Stimulated activated CD4-positive, alpha-beta T cell treated with anti-CD3 and anti-CD28 coated beads, Interleukin-12 subunit alpha, Interleukin-12 subunit beta, amount 100 ng/mL, for 24 hours (primary cell): ENCODE measurements around the gene AAK1.
"Not testable (repeated sequence)": the region's sequence is repeated elsewhere in the genome, so short reads cannot be mapped to it uniquely, and the experiment has no call there.

Source experiments
- DNase-seq, 2 experiments: peaks; one replicate each; pipeline ENCODE4 v3.0.0-alpha.2; 2020; ENCODE audit warnings: low read depth in 2 of 2

The AAK1 gene

DNA sequence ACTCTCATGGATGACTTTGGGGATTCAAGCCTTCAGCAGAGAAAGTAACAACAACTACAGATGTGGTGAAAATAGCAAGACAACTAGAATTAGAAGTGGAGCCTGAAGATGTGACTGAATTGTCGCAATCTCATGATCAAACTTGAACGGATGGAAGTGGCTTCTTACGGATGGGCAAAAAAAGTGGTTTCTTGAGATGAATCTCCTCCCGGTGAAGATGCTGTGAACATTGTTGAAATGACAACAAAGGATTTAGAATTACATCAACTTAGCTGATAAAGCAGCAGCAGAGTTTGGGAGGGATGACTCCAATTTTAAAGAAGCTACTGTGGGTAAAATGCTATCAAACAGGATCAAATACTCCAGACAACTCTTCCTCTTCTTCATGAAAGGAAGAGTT is 43.1 kb downstream of the AAK1 start:
- no peak for DNase-seq

DNA sequence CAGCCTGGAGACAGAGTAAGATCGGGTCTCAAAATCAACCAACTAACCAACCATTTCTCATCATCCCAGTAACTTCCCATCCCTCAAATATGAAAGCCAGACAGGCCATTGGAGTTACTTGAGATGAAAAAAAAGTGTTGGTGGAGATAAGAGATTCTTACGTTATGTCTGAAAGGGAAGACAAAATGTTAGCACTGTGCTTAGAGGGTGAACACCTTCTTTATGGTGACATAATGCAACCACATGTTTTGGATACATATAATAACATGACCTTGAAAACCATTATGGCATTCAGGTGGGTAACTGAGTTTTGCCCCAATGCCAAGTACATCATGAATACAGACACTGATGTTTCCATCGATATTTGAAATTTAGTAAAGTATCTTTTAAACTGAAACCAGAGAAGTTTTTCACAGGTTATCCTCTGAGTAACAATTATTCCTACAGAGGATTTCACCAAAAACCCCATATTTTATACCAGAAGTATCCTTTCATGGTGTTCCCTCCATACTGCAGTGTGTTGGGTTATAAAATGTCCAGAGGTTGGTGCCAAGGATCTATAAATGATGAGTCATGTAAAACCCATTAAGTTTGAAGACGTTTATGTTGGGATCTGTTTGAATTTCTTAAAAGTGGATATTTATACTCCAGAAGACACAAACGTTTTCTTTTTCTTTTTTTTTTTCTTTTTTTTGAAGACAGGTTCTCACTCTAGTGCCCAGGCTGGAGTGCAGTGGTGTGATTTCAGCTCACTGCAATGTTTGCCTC is 45.5 kb downstream of the AAK1 start:
- DNase-seq = no peak

DNA sequence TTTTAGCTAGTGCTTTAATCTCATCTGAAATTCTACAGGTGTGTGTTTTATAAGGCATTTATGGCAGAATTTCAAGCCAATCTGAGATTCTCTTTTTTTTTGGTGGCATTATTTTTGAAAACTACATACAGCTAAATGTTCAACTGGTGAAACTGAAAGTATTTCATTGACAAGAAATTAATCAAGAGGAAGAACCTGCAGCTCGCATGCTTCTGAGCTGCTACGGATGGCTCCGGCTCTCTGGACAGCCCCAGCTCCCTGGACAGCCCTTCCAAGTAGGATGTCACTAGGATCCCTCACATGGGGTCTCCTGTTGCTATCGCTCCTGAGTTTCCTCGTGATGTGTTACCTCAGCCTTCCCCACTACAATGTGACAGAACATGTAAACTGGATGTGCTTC is 46.4 kb downstream of the AAK1 start:
- no peak for DNase-seq

DNA sequence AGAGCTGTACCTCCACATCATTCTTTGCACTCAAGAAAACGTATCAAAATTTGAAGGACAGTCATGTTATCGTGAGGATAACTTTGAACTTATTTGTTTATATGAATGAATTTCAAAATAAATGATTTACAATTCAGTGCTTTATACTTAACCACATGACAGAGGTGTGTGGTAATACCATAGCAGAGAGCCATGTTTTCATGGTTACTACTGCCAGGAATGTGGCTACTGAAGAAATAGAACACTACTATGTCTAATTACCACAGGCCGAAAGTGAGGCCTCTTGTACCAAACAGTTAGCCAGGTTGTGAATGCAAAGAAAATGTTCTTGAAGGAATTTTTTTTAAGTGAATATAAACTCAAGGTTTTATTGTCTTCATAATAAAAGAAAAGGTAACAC is 49.2 kb downstream of the AAK1 start:
- DNase-seq = no peak

DNA sequence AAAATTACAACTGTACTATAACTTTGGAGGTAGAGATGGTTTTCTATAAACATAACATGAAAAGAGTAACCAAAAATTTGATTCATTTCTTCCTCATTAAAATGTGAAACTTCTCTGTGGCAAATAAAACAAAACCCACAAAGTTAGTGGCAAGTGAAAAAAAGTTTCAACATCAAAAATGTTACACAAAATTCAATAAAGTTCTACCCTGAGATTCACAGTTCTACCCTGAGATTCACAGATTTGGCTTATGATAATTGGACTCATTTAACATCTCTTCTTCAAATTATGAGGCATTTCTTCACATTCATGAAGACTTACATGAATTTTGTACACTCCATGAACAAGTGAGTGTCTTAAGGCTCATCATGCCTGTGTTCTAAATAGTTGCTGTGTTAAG is 51.0 kb downstream of the AAK1 start:
- DNase-seq = no peak

DNA sequence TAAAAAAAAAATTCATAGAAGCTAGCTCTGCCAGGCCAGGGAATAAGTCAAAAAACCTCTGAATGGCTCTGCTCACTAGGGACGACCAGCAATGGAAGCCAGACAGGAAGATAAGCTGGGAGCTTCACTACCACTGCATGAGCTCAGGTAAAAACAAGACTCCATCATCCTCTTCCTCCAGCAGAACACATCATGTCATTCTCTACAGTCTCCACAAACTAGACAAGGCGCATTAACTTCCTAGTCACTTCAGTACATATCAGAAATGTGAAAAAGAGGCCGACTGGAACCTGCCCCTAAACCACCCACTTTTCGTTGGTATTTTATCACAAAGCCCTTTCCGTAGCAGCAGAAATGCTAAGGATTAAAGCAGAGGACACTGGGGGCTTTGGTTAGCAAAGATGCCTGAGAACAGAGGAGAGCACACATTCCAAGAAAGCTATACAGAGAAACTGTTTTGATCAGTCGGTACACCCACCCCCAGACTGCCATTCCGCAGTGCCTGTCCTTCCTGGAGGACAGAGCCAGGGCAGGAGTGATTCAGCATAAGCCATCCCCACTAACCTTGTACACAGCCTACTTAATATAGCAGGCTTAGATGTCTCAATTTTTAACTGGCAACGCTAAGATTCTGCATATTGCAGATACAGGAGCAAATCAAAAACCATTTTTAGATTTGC is 53.4 kb downstream of the AAK1 start:
- DNase-seq = no peak

DNA sequence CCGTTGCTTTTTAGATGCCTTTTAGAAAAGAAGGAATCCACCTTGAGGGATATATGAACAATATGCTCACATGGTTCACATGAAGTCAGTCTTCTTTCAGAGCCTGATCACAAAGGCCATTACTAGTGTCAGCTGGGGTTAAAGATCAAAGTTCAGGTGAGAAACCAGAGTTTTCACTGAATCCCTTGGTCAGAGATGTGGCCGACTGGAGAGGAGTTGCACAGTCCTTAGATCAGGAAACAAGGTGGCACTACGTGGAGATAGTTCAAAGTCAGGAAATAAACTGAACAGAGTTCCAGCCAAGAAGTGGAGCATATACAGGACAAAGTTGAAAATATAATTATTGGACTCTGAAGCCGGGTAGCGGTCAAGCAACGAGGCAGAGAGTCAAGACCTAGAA is 54.6 kb downstream of the AAK1 start:
- DNase-seq = no peak

DNA sequence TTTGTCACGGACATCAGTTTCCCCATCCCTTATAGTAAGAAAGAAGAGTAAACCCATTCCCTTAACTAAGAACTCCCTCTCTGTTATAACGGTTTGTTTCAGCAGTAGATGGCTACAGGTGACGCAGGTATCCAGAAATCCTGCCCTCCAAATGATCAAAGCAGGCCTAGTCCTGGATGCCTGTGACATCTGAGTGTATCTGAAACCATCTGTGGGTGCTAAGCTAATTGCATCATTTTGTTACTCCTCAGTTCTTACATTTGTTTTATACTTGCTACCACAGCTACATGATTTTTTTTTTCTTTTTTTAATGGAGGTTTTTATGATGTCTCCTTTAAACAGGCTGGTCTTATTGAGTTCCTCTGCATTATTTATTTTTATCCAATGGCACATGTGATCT is 55.1 kb downstream of the AAK1 start:
- no peak for DNase-seq

DNA sequence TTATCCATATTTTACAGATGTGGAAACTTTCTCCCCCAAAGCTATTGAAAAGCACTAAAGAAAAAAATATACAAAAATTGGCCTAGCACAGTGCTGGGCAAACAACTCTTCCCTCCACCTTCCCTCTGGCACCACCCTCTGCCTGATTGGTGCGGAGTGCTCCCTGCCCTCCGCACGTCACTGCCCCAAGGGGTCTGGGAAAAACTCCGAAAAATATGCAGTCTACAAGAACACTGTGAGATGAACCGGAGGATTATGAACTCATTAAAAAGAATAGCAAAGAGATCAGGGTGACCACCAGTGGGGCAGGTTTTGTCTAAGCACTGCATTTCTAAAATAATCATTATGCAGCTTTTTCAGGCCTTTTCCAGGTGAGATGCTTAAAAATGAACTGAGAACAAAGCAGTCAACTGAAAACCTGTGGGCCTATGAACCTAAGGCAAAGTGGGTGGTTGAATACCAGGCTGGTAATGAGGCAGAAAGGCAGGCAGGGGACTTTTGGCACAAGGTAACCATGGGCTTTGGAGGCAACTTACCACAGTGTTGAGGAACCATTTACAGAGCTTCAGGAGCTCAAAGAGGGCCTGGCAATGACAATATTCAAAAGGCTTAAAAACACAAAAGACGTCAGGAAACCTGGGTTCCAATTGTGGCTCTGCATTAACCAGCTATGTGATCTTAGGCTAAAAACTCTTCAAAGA is 57.5 kb downstream of the AAK1 start:
- DNase-seq = no peak

DNA sequence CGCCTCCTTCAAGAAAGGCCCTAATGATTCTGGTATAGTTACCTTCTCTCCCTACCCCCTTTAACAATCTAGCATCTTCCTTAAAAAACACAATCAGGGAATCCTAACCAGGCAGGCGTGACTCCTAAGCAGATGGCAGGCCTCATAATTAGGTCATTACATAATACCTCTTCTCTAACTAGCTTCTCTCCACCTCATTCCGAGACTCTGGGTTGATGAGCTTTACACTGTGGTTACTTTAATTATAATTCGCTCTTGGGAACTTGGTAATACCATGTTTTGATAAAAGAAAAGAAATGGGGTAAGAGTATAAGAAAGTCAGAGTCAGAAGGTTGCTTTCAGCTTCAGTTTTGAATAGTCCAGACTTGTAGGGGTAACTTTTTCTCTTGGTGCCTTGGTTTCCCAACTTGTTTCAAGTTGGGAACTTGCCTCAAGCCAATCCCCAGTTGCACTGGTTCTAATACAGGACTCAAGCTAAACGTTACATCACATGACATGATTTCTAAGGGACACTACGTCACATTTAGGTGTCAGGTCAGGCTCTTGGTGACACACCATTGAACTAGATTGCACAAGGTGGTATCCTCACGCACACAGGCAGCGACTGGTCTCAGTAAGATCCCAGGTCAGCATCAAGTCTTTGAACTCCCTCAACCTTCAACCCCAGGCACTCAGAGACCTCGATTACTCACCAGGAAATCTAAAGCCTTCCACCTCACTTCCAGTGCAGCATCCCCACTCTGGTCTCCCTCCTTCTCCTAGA is 59.2 kb downstream of the AAK1 start:
- DNase-seq = no peak

DNA sequence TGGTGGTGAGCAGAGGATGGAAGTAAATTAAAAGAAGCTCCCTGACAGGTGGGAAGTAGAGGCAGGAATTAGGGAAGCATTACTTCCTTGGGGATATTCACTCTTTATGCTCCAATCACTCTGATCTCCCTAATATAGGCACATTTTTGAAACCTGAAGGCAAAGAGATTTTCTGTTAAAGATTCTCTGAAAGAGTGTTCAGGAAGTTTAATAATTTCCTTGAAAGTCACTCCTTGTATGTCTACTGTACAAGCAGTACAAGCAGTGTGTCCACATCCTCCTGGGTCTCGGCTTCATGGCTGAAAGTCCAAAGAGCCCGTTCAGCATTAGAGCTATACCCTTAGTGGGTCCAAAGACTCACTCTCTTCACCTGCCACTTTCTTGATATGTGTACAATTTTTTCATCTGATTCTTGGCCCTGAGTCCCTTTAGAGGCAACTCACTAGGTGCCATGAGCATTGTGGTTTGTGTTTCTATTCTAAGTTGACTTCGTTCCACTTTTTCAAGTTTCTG is 60.2 kb downstream of the AAK1 start:
- DNase-seq = no peak

DNA sequence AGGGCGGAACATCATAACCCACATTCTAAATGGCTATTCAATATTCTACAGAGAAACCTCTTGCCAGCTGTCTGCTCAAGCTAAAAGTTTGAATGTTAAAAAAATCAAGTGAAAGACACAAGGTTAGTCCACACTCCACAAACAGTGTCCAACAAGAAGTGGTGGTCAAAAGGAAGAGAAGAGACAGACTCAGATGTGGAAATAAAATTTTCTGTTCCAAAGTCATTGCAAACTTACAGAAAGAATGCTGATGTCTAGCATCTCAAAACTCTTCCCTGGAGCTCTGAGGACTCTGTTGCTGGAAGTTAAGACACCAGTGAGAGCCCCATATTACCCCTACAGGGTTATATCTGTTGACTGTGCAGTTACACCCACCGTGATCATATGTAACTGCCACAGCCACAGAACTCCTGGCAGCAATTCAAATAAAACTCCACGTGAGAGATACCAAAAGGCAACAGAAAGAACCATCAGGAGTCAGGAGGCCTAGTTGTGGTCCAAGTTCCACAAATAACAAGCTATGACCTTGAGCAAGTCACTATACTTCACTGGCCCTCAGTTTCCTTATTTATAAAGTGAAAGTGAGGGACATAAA is 60.9 kb downstream of the AAK1 start:
- DNase-seq = no peak

DNA sequence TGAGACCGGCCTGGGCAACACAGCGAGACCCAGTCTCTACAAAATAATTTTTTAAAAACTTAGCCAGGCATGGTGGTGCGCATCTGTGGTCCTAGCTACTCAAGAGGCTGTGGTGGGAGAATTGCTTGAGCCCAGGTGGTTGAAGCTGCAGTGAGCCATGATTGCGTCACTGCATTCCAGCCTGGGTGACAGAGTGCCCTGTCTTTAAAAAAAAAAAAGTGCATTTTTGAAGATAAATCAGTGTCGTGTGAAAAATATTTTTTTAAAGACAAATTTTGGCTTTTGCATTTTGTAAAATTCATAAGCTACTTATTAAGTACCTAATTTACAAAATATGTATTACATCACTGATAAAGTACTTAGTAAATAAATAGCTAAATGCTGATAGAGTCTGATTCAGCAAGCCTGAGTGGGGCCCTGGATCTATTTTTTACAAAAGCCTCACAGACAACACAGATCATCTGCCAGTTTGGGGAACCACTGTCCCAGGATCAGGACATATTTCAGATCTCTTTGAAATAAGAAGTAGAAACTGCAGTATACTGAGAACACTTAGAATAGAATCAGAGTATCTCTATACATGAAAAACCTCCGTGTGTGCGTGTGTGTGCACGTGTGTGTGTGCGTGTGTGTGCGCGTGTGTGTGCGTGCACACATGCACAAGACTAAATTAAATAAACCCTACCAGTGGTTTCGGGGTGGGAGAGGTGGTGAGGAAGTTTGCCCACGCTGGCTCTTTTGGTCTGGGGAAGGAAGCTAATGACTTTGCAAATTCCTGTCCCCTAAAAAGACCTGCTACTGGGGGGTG is 61.6 kb downstream of the AAK1 start:
- DNase-seq = no peak

DNA sequence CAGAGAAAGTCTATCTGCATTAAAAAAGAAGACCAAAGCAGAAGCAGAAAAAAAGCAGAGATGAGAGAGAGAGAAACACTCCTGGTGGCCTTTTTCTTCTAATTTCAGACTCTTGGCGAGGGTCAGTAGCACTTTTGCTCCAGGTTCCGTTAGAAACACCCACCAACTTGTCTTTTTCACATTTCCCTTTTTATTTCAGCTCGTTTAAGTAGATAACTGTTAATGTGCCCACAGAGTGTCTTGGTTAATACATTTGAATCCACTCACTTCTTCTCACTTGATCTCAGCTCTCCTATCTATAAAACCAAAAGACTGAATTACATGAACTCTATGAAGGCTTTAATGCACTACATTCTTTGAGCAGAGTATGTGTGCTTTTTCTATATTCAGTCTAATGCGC is 63.1 kb downstream of the AAK1 start:
- no peak for DNase-seq

DNA sequence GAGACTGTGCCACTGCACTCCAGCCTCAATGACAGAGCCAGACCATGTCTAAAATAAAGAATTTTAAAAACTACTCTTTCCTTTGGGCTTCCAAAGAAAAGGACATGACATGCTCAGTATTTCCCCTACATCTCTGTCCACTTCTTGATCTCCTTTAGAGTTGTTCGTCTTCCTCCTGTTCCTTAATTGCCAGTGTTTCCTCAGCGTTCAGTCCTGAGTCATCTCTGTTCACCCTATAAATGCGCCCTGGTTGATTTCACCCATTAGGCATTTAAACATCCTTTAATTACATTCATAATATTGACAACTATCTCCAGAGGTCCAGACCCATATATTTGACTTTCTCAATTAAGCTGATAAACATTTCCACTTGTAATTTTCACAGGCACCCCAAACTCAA is 64.0 kb downstream of the AAK1 start:
- DNase-seq = no peak

DNA sequence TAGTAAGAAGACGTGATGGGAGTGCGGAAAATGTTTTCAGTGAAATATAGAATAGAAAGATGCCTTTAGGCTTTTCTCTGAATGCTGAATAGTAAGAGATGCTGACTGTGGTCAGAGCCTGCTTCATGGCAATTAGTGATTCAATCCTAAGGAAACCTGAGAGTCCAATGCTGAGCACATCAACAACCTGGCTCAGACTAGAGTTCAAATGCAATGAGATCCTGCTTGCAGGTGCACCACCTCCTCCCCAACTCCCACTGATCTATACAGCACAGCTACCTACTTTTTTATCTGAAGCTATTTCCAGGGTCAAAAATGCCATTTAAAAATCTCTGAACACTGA is 65.4 kb downstream of the AAK1 start:
- no peak for DNase-seq

DNA sequence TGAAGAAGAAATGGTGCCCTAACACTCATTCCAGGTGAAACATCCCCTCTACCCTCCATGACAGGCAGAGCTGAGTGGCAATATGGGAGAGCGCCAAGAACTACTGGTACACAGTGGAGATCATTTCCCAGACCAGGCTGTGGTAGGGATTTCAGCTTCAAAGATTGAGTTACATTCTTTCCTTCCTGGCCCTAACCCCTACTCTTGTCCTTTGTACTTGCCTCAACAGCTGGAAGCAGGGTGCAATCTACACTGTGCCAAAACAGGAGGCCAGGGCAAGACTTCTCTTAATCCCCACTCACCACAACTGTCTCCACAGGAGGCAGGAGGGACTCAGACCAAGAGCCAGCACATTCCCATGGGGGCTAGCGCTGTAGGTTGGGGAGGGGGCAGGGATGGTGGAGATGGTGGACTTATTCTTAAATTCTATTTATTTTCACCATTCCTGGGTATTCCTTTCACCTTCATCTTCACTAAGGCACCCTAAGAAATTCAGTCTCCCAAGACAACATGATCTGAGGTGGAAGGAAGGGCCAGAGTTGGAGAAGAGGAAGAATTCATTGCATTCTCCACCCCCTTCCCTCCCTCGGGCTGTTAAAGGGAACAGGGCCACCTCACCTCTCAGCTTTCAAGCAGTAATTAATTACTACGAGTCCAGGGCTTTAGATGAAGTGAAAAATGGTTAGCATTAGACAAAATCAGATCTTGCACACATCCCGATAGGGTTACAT is 65.9 kb downstream of the AAK1 start:
- DNase-seq = no peak

DNA sequence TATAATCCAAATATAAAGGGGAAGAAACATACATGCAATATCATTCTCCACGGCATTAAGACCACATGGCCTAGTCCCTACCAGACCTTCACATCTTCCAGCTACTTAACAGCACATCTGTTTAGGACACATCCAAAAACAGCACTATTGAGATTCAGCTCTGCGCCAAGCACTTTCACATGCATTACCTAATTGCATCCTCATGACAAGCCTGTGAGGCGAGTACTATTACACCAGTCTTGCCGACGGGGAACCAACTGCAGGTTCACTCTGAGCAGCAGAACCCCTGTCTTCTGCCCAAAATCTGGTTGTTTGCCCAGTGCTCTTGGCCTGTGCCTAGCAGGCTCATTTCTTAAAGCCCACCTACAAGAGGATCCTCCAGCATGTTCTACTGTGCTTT is 66.7 kb downstream of the AAK1 start:
- DNase-seq = no peak

DNA sequence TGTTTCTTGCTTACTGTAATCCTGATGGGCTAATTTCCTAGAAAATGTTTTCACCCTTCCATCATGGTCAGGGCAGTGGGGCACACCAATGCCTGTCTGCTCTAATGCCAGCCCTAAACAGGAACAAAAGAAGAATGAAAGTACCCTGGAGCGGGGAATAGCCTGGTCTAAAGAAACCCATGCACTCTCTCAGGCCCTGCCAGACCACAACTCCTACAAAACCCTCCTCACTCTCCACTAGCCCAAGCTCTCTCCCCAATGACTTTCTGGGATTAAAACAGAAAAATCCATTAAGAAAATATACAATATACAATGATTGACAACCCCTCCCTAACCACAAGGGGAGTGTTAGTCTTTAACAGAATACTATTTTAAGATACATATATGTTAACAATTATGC is 67.6 kb downstream of the AAK1 start:
- no peak for DNase-seq

DNA sequence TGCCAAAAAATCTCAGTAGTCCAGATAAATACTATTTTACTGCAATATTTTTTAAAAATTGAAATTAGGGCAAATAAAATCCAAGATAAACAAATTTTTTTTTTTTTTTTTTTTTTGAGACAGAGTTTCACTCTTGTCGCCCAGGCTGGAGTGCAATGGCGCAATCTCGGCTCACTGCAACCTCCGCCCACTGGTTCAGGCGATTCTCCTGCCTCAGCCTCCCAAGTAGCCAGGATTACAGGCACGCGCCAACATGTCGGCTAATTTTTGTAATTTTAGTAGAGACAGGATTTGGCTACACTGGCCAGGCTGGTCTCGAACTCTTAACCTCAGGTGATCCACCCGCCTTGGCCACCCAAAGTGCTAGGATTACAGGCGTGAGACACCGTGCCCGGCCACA is 68.2 kb downstream of the AAK1 start:
- not testable (repeated sequence) for DNase-seq
